Measurements from ENCODE around the gene PRTN3.

DNA sequence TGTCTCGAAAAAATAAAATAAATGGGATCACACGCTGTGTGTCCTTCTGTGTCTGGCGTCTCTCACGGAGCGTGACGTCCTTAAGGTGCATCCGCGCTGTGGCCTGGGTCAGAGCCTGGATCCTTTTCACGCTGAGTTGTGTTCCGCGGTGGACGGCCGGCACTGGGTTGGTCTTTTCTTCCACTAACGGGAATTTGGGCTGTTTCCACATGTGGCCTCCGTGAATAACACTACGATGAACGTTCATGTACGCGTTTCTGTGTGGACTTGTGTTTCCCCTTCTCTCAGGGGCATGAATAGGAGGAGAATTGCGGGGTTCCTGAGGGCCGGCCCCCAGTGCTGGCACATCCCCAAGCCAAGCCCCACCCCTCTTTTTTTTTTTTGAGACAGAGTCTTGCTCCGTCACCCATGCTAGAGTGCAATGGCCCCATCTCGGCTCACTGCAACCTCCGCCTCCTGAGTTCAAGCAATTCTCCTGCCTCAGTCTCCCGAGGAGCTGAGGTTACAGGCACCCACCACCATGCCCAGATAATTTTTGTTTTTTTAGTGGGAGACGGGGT lies 49.7 kb upstream of the PRTN3 start:
- TF ChIP-seq, protein P1, sequence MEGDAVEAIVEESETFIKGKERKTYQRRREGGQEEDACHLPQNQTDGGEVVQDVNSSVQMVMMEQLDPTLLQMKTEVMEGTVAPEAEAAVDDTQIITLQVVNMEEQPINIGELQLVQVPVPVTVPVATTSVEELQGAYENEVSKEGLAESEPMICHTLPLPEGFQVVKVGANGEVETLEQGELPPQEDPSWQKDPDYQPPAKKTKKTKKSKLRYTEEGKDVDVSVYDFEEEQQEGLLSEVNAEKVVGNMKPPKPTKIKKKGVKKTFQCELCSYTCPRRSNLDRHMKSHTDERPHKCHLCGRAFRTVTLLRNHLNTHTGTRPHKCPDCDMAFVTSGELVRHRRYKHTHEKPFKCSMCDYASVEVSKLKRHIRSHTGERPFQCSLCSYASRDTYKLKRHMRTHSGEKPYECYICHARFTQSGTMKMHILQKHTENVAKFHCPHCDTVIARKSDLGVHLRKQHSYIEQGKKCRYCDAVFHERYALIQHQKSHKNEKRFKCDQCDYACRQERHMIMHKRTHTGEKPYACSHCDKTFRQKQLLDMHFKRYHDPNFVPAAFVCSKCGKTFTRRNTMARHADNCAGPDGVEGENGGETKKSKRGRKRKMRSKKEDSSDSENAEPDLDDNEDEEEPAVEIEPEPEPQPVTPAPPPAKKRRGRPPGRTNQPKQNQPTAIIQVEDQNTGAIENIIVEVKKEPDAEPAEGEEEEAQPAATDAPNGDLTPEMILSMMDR (IDR thresholded peaks at IDR 0.05), result no peak
- TF ChIP-seq EP300 (IDR thresholded peaks at IDR 0.05), result no peak

Measured in tibial nerve (tissue), 4 donors.